Limb (tissue), 2 donors: Measurements from ENCODE around the gene KCNJ6.
A peak's percentile ranks its signal among the peaks of the same experiment; 100 is the strongest.
"Not testable (repeated sequence)": the region's sequence is repeated elsewhere in the genome, so short reads cannot be mapped to it uniquely, and the experiment has no call there.

Experiments used
- DNase-seq, 2 donors: peaks; one replicate each; pipeline ENCODE4 v3.0.0-alpha.2; 2016; ENCODE audit errors: extremely low spot score in 2 of 2

KCNJ6 gene

GRCh38 chr21:37916310-37917051, at the start of gene KCNJ6:
Gene KCNJ6 (minus strand): TSS chr21:37916457. CDS start chr21:37840682, 75,775 bp downstream.
- peak; percentile 47 to 86 for DNase-seq

- no peak for DNase-seq
Observed at GRCh38 chr21:37965088-37965805, 49.0 kb upstream of the KCNJ6 start.

- DNase-seq: no peak
Observed at GRCh38 chr21:37958537-37958936, 42.3 kb upstream of the KCNJ6 start.

GRCh38 chr21:37956772-37957171, 40.5 kb upstream of the KCNJ6 start:
- DNase-seq: no peak

- DNase-seq: no peak
Observed at GRCh38 chr21:37945036-37945435, 28.8 kb upstream of the KCNJ6 start.

GRCh38 chr21:37944496-37944895, 28.2 kb upstream of the KCNJ6 start:
- no peak for DNase-seq

- no peak for DNase-seq
Observed at GRCh38 chr21:37940691-37941090, 24.4 kb upstream of the KCNJ6 start.

- no peak for DNase-seq
Observed at GRCh38 chr21:37939838-37940237, 23.6 kb upstream of the KCNJ6 start.

GRCh38 chr21:37939251-37939650, 23.0 kb upstream of the KCNJ6 start:
- DNase-seq: no peak

- no peak for DNase-seq
Observed at GRCh38 chr21:37937668-37938067, 21.4 kb upstream of the KCNJ6 start.

GRCh38 chr21:37936010-37936785, 19.9 kb upstream of the KCNJ6 start:
- DNase-seq: no peak

GRCh38 chr21:37932936-37933335, 16.7 kb upstream of the KCNJ6 start:
- no peak for DNase-seq

- no peak for DNase-seq
Observed at GRCh38 chr21:37927711-37928110, 11.5 kb upstream of the KCNJ6 start.

GRCh38 chr21:37921091-37921490, 4.8 kb upstream of the KCNJ6 start:
- DNase-seq: no peak

GRCh38 chr21:37920302-37920701, 4.0 kb upstream of the KCNJ6 start:
- not testable (repeated sequence) for DNase-seq

- DNase-seq: no peak
Observed at GRCh38 chr21:37917612-37918011, 1.4 kb upstream of the KCNJ6 start.

GRCh38 chr21:37915941-37916309, 332 bp downstream of the KCNJ6 start:
- peak in 1 of 2 donors; percentile 53 for DNase-seq

- peak in 1 of 2 donors; percentile 58 for DNase-seq
Observed at GRCh38 chr21:37915497-37915911, 753 bp downstream of the KCNJ6 start.

GRCh38 chr21:37912616-37913015, 3.6 kb downstream of the KCNJ6 start:
- DNase-seq: no peak

- DNase-seq: no peak
Observed at GRCh38 chr21:37909936-37910335, 6.3 kb downstream of the KCNJ6 start.

GRCh38 chr21:37908691-37909090, 7.6 kb downstream of the KCNJ6 start:
- DNase-seq: no peak

- DNase-seq: no peak
Observed at GRCh38 chr21:37907076-37907475, 9.2 kb downstream of the KCNJ6 start.
